HepG2 (cell line): ENCODE data around the gene CHN2. TPM values are rescaled to one million over a fixed set of nuclear protein-coding genes. Genes with fewer than 3 reads are reported as not detected.
A peak's percentile ranks its signal among the peaks of the same experiment; 100 is the strongest.

ENCODE experiments used
- HCFC1 ChIP-seq: fragments of 150-350 bp; IDR thresholded peaks from 2 replicates; pipeline ENCODE4 v1.6.1; 2014; ENCODE audit warnings: low read depth, low read length
- IRF2 ChIP-seq: IDR thresholded peaks from 2 replicates; pipeline ENCODE4 v1.6.1; 2018; ENCODE audit warnings: missing genetic modification reagents, missing compliant biosample characterization
- KDM6A ChIP-seq: IDR thresholded peaks from 2 replicates; pipeline ENCODE4 v1.6.1; 2016; ENCODE audit warnings: low read depth
- LCORL ChIP-seq, 2 experiments: fragments of 450-650 bp in 1 of 2; sonication (generic) in 1 of 2; formaldehyde crosslinking in 1 of 2; IDR thresholded peaks; 2 replicates each; pipeline versions ENCODE4 v1.5.0 to v1.6.1; 2017 to 2020; ENCODE audit warnings: antibody characterized with exemption in 1 of 2, missing genetic modification reagents in 1 of 2
- MED1 ChIP-seq: sonication (generic); formaldehyde crosslinking; IDR thresholded peaks from 2 replicates; pipeline ENCODE4 v1.4.0; 2020; ENCODE audit warnings: missing genetic modification reagents
- TCF7 ChIP-seq: sonication (generic); IDR thresholded peaks from 2 replicates; pipeline ENCODE4 v1.6.1; 2016; ENCODE audit warnings: antibody characterized with exemption, low read depth
- XRCC5 ChIP-seq: fragments of 200-400 bp; formaldehyde crosslinking; optimal IDR thresholded peaks from 2 replicates; pipeline ENCODE3; 2017; ENCODE audit warnings: mild to moderate bottlenecking, low read length
- ZBTB42 ChIP-seq: sonication (generic); formaldehyde crosslinking; IDR thresholded peaks from 2 replicates; pipeline ENCODE4 v1.5.0; 2020; ENCODE audit warnings: mild to moderate bottlenecking, missing genetic modification reagents
- ZFAT ChIP-seq: sonication (generic); formaldehyde crosslinking; conservative IDR thresholded peaks from 2 replicates; pipeline ENCODE4 v1.8.1; 2023; ENCODE audit warnings: missing genetic modification reagents, inconsistent platforms
- ZFP37 ChIP-seq: sonication (generic); formaldehyde crosslinking; IDR thresholded peaks from 2 replicates; pipeline ENCODE4 v1.4.0; 2020; ENCODE audit warnings: missing genetic modification reagents, borderline replicate concordance
- ZFX ChIP-seq: sonication (generic); formaldehyde crosslinking; IDR thresholded peaks from 2 replicates; pipeline ENCODE4 v1.4.0; 2020; ENCODE audit warnings: mild to moderate bottlenecking, low read depth, missing genetic modification reagents, moderate library complexity
- ZIK1 ChIP-seq: sonication (generic); formaldehyde crosslinking; IDR thresholded peaks from 2 replicates; pipeline ENCODE4 v1.5.0; 2020; ENCODE audit warnings: mild to moderate bottlenecking, low read depth, missing genetic modification reagents, borderline replicate concordance
- ZNF205 ChIP-seq: IDR thresholded peaks from 2 replicates; pipeline ENCODE4 v1.6.1; 2018; ENCODE audit warnings: missing biosample characterization, missing genetic modification reagents
- ZNF276 ChIP-seq: sonication (generic); formaldehyde crosslinking; IDR thresholded peaks from 2 replicates; pipeline ENCODE4 v1.4.0; 2020; ENCODE audit warnings: mild to moderate bottlenecking, low read depth, missing genetic modification reagents
- ZNF558 ChIP-seq: sonication (generic); formaldehyde crosslinking; IDR thresholded peaks from 2 replicates; pipeline ENCODE4 v1.9.0; 2022; ENCODE audit warnings: mild to moderate bottlenecking, missing genetic modification reagents, borderline replicate concordance
- ZNF792 ChIP-seq: IDR thresholded peaks from 2 replicates; pipeline ENCODE4 v1.6.1; 2016
- ZSCAN25 ChIP-seq: sonication (generic); formaldehyde crosslinking; IDR thresholded peaks from 2 replicates; pipeline ENCODE4 v1.8.0; 2022; ENCODE audit warnings: mild to moderate bottlenecking, missing genetic modification reagents
- polyA plus RNA-seq, 8 experiments: library from polyadenylated mRNA; depleted of rRNA in 3 of 8; stranded (reverse) in 7 of 8; unstranded in 1 of 8; fragments of >200 nt; fragmentation: Illumina TruSeq in 4 of 8; extraction: Trizol in 4 of 8; gene quantifications; 2 replicates each; pipeline versions ENCODE4 v1.2.1 to v1.2.3, GENCODE V29; 2011 to 2016; ENCODE audit warnings: low read depth in 4 of 8, missing spikeins in 1 of 8, mixed read lengths in 1 of 8; ENCODE audit not compliant: insufficient read depth in 1 of 8
- total RNA-seq, 5 experiments: library from RNA; depleted of rRNA; stranded (reverse); fragments of >200 nt; fragmentation: Illumina TruSeq; extraction: Trizol; gene quantifications; 2 replicates each; pipeline ENCODE4 v1.2.3, GENCODE V29; 2016; ENCODE audit warnings: low read depth in 1 of 5
- TF ChIP-seq, protein P1 (sequence below): sonication (generic); formaldehyde crosslinking; IDR thresholded peaks from 2 replicates; pipeline ENCODE4 v1.4.0; 2020; ENCODE audit warnings: mild to moderate bottlenecking, missing genetic modification reagents, borderline replicate concordance
- TF ChIP-seq, protein P2 (sequence below): sonication (generic); formaldehyde crosslinking; IDR thresholded peaks from 2 replicates; pipeline ENCODE4 v1.4.0; 2020; ENCODE audit warnings: missing genetic modification reagents, borderline replicate concordance
- TF ChIP-seq, protein P3 (sequence below): sonication (generic); formaldehyde crosslinking; IDR thresholded peaks from 2 replicates; pipeline ENCODE4 v1.5.1; 2020; ENCODE audit warnings: missing genetic modification reagents, mild to moderate bottlenecking, borderline replicate concordance

The CHN2 gene
- total and polyA plus RNA-seq, 2 of the 13 experiments (the other 11 are each of a cell fraction or from before 2014, with no cell fraction given) = 23.5 to 30.5 TPM

GRCh38 chr7:29190349-29191045 is 4.1 kb upstream of the CHN2 start (continued):
- peak; percentile 70; the same call in 1 of the 2 replicates for TF ChIP-seq ZNF558 (CRISPR knock-in tag)
- TF ChIP-seq ZIK1 (CRISPR knock-in tag) = no peak
- TF ChIP-seq TCF7 = peak; percentile 97
- TF ChIP-seq HCFC1 = no peak
- no peak for TF ChIP-seq LCORL (IDR thresholded peaks at IDR 0.05)
- TF ChIP-seq LCORL (CRISPR knock-in tag; IDR thresholded peaks at IDR 0.05) = 0 out of 2 replicates have a peak, but pooled peaks have one; percentile 17
- TF ChIP-seq ZBTB42 (CRISPR knock-in tag) = no peak
- TF ChIP-seq ZFP37 (CRISPR knock-in tag) = no peak
- no peak for TF ChIP-seq ZFAT
- TF ChIP-seq MED1 (CRISPR knock-in tag) = peak; percentile 94
- TF ChIP-seq, protein P1, sequence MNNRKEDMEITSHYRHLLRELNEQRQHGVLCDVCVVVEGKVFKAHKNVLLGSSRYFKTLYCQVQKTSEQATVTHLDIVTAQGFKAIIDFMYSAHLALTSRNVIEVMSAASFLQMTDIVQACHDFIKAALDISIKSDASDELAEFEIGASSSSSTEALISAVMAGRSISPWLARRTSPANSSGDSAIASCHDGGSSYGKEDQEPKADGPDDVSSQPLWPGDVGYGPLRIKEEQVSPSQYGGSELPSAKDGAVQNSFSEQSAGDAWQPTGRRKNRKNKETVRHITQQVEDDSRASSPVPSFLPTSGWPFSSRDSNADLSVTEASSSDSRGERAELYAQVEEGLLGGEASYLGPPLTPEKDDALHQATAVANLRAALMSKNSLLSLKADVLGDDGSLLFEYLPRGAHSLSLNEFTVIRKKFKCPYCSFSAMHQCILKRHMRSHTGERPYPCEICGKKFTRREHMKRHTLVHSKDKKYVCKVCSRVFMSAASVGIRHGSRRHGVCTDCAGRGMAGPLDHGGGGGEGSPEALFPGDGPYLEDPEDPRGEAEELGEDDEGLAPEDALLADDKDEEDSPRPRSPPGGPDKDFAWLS = no peak
- no peak for TF ChIP-seq ZNF205 (CRISPR knock-in tag)
- TF ChIP-seq, protein P2, sequence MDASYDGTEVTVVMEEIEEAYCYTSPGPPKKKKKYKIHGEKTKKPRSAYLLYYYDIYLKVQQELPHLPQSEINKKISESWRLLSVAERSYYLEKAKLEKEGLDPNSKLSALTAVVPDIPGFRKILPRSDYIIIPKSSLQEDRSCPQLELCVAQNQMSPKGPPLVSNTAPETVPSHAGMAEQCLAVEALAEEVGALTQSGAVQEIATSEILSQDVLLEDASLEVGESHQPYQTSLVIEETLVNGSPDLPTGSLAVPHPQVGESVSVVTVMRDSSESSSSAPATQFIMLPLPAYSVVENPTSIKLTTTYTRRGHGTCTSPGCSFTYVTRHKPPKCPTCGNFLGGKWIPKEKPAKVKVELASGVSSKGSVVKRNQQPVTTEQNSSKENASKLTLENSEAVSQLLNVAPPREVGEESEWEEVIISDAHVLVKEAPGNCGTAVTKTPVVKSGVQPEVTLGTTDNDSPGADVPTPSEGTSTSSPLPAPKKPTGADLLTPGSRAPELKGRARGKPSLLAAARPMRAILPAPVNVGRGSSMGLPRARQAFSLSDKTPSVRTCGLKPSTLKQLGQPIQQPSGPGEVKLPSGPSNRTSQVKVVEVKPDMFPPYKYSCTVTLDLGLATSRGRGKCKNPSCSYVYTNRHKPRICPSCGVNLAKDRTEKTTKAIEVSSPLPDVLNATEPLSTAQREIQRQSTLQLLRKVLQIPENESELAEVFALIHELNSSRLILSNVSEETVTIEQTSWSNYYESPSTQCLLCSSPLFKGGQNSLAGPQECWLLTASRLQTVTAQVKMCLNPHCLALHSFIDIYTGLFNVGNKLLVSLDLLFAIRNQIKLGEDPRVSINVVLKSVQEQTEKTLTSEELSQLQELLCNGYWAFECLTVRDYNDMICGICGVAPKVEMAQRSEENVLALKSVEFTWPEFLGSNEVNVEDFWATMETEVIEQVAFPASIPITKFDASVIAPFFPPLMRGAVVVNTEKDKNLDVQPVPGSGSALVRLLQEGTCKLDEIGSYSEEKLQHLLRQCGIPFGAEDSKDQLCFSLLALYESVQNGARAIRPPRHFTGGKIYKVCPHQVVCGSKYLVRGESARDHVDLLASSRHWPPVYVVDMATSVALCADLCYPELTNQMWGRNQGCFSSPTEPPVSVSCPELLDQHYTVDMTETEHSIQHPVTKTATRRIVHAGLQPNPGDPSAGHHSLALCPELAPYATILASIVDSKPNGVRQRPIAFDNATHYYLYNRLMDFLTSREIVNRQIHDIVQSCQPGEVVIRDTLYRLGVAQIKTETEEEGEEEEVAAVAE (CRISPR knock-in tag) = peak; percentile 4; the same call in 1 of the 2 replicates
- TF ChIP-seq ZSCAN25 (CRISPR knock-in tag) = no peak
- TF ChIP-seq XRCC5 = no peak
- peak; percentile 33; the same call in 1 of the 2 replicates for TF ChIP-seq ZFX
- no peak for TF ChIP-seq ZNF276 (CRISPR knock-in tag)
- TF ChIP-seq, protein P3, sequence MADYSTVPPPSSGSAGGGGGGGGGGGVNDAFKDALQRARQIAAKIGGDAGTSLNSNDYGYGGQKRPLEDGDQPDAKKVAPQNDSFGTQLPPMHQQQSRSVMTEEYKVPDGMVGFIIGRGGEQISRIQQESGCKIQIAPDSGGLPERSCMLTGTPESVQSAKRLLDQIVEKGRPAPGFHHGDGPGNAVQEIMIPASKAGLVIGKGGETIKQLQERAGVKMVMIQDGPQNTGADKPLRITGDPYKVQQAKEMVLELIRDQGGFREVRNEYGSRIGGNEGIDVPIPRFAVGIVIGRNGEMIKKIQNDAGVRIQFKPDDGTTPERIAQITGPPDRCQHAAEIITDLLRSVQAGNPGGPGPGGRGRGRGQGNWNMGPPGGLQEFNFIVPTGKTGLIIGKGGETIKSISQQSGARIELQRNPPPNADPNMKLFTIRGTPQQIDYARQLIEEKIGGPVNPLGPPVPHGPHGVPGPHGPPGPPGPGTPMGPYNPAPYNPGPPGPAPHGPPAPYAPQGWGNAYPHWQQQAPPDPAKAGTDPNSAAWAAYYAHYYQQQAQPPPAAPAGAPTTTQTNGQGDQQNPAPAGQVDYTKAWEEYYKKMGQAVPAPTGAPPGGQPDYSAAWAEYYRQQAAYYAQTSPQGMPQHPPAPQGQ = no peak
- TF ChIP-seq ZNF792 (CRISPR knock-in tag) = no peak
- 0 out of 2 replicates have a peak, but pooled peaks have one; percentile 26 for TF ChIP-seq KDM6A (CRISPR knock-in tag)
- peak; percentile 51; the same call in 1 of the 2 replicates for TF ChIP-seq IRF2 (CRISPR knock-in tag)
